WTC11 (cell line): ENCODE data around the gene KRTAP5-1.

Source experiments
- CTCF ChIP-seq: fragments of 200-600 bp; IDR thresholded peaks from 2 replicates; pipeline ENCODE4 v1.8.0; 2022; ENCODE audit warnings: antibody characterized with exemption
- JUN ChIP-seq: sonication (generic); formaldehyde crosslinking; IDR thresholded peaks from 2 replicates; pipeline ENCODE4 v1.8.0; 2023; ENCODE audit warnings: mild to moderate bottlenecking, missing genetic modification reagents
- TF ChIP-seq, protein P1 (sequence below): sonication (generic); formaldehyde crosslinking; IDR thresholded peaks from 2 replicates; pipeline ENCODE4 v1.8.1; 2022; ENCODE audit warnings: low read depth, missing genetic modification reagents, borderline replicate concordance

- TF ChIP-seq CTCF (no peak), JUN (no peak)
- TF ChIP-seq, protein P1, sequence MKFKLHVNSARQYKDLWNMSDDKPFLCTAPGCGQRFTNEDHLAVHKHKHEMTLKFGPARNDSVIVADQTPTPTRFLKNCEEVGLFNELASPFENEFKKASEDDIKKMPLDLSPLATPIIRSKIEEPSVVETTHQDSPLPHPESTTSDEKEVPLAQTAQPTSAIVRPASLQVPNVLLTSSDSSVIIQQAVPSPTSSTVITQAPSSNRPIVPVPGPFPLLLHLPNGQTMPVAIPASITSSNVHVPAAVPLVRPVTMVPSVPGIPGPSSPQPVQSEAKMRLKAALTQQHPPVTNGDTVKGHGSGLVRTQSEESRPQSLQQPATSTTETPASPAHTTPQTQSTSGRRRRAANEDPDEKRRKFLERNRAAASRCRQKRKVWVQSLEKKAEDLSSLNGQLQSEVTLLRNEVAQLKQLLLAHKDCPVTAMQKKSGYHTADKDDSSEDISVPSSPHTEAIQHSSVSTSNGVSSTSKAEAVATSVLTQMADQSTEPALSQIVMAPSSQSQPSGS = no peak
Observed at GRCh38 chr11:1576825-1577224, 8.3 kb downstream of the KRTAP5-1 start.
